NCI-H1092 treated with DMSO at 0.1 percent for 48 hours (cell line): ENCODE measurements around the gene AP3D1.

Experiments
- DNase-seq: peaks from one replicate; lab custom pipeline; 2025; lab: John Stamatoyannopoulos, UW

The AP3D1 gene

DNA sequence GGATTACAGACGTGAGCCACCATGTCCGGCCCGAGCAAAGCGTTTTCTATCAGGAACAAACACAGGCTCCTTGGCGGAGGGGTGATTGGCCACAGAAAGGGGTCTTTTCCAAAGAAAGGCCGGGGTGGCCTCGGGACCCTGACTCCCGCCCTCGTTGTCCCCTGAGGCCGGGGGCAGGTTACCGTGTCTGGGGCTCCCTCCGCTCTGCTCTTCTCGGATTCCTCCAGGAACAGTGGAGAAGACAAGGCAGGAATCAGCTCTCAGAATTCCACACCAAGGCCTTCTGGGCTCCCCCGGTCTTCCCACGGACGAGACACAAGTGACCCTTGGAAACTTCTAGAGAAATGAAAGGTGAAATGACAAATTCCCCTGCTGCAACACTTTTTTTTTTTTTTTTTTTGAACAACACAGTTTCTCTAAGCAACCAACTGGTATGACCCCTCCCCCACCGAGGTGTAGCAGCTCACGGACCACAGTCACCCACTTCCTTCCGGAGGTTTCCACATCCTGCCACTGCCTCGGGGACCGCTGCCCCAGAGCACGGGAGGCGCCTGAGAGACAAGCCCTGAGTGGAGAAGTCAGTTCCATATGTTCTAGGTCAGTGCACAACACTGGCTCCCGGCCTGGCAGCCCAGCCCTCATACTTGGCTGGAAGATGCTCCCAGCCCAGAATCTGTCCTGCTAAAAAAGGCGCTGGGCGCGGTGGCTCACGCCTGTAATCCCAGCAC, 66.2 kb downstream of the AP3D1 start:
- no peak for DNase-seq

DNA sequence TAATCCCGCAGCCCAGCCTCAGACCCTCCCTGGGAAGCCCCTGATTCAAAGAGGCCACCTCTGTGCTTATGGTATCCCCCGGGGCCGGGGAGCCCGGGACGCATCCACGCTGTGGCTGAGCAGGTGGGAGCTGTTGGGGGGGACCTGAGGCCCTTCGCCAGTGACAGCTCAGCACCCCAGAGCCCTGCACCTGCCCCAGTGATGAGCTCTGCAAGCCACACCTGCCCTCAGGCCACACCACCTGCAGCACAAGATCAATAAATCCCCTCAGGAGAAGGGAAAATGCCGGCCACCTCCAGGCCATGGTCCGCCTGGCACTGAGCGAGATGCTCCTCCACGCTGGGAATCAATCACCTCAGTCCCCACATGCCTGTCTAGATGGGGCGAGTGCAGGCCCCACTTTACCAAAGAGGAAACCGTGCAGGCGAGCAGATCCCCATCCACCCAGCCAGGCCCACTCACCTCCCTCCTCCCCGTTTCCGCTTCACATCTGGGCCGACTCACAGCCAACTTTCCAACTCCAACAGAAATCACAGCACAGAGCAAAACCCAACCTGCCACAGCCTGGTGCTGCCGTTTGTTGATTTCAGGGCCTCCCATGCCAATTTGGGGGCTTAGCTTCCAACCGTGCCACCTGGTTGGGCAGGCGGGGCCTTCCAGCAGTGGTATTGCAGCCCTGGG, 68.1 kb downstream of the AP3D1 start:
- DNase-seq = no peak

DNA sequence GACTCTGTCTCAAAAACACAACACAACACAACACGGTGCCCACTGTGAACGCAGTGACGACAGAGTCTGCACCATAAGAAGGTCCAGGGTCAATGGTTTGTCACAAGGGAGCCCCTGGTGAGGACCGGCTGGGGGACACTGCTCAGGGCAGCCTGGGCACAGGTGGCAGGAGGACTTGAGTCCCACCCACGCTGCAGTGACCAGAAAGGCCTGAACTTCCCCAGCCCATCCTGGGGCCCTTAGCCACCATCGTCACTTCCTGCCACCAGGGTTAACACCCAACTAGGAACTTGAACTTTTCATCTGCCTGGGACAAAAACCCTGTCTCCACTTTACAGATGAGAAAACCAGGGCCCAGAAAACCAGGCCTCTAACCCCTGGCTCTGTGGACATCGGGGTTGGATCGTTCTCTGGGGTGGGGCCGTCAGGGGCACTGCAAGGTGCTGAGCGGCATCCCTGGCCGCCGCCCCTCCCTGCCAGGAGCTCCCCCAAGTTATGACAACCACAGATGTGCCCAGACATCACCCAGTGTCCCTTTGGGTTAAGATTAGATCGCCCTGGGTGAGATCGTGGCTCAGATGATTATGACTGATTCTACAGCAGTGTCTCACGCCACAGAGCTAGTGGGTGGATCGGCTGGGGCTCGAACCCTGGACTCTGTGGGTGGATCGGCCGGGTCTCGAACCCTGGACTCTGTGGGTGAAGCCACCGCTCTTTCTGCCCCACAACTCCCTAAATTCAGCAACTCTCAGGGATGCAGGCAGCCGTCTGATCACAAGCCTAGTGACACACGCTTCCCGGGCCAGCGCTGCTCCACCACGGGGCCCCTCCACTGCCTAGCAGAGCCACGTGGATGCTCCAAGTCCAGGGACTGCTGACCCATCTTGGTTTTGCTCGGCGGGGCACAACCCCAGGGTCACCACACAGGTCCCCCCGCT, 69.2 kb downstream of the AP3D1 start:
- no peak for DNase-seq

DNA sequence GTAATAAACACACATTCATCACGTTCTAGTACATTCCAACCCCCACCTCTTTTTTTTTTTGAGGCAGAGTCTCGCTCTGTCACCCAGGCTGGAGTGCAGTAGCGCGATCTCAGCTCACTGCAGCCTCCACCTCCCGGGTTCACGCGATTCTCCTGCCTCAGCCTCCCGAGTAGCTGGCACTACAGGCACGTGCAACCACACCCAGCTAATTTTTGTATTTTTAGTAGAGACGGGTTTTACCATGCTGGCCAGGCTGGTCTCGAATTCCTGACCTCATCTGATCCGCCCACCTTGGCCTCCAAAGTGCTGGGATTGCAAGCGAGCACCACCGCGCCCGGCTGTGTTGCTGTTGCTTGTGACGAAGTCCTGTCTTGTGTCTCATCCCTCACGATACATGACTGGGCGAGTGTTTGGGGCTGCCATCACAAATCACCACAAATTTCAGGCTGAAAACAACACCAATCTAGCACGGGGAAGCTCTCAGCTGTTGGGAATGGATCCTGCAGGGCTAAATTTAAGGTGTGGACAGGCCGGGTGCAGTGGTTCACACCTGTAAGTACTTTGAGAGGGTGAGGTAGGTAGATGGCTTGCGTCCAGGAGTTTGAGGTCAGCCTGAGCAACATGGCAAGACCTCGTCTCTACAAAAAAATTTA, 70.9 kb downstream of the AP3D1 start:
- DNase-seq = no peak

DNA sequence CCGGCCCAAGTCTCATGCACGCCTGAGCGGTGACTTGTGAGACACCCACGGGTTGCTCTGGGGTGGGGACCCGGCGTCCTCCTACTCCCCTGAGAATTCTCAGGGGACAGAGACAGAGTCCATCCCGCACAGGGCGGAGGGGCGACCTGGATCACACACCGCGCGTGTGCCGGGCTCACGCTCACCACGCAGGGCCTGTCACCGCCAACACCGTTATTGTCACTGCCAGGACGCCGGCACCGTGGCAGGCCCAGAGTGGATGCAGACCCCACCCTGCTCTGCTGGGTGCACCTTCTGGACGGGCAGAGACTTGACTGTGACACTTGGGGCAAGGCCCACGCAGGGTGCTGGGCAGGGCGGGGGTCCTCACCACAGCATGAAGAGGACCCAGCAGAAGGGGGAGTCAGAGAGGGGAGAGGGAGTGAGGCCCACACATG, 71.5 kb downstream of the AP3D1 start:
- DNase-seq = no peak

DNA sequence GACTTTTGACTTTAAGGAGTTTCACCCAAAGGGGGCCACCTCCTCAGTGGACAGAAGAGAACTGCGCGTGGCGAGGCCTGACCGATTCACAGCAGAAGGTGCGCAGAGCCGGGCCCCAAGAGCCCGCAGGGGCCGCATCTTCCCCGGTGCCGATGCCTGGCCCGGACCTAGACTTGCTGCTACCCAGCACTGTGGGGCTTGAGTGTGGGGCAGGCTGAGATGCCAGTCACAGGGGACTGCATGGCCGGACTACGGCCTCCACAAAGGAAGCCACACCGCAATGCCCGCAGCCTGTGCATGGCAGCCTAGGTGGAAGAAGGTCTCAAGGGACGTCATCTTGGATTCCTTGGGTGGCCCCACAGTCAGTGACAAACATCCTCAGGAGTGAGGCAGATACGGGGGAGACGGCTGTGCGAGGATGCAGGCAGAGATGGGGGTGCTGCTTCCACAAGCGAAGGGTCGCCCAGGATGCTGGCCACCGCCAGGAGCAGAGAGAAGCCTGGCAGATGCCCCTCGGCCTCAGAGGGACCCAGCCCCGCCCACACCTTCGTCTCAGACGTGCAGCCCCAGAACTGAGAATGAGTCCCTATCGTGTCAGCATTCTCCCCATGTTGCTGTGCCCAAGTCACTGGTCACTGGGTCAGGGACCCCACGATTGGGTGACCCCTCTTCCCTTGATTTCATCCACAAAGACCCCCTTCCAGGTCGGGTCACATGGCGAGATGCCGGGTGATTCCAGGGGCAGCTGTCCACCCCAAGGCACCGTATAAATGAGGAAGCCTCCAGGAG, 72.1 kb downstream of the AP3D1 start:
- no peak for DNase-seq

DNA sequence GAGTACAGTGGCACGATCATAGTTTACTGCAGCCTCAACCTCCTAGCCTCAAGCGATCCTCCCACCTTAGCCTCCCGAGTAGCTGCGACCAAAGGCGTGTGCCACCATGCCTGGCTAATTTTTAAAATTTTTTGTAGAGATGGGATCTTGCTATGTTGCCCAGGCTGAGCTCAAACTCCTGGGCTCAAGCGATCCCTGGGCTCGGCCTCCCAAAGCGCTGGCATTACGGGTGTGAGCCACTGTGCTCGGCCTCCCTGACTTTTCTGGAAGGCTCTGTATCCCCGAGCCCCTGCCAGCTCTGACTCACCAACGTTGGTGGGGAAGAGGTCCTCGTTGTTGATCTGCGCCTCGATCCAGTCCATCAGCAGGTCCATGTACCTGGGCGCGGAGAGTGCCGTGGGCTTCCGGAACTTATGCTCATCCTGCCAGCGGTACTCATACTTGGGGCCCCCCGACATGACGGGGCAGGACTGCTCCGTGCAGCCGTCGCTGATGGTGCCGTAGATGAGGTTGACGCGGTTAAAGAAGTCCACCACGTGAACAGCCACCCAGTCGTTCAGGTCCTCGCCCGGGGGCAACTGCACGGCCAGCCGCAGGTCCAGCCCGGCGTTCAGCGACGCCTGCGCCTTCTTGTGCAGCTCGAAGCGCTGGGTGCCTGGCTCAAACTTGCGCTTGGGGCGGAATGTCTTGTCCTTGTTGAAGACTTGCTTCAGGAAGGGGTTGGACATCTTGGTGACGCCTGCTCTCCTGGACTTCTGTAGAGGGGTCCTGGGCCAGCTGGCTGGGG, 73.3 kb downstream of the AP3D1 start:
- no peak for DNase-seq

DNA sequence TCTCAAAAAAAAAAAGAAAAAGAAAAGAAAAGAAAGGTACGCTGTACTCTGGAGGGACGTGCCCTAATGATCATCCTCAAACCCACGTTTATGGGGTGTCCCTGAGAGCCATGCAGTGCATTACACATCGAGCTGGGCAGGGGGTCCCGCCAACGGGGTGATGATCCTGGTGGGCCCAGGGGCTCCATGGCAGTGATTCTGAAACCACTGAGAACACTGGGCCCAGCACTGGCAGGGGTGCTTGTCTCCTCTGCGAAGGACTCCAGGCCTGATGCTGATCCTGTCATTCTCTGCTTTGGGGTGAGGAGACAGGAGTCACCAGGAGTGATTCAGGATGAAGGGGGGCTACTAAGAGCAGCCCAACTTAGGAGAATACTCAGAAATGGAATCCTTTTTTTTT, 74.0 kb downstream of the AP3D1 start:
- DNase-seq = no peak

DNA sequence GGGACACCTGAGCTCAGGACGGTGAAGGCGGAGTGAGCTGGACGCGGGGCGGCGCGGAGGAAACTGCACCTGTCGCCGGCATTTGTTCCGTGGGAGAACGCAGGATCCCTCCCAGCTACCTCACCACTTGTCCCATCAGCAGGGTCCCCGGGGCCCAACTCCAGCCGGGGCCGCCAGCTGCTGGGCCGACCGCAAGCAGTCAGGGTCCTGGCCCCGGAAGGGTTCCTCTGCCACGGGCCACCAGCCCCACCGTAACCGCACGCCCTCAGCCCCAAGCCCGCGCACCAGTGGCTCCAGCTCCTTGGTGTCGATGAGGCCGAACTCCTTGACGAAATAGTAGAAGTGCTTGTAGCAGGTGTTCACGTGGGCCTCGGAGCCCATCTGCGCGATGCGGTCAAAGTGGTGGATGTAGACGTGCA, 74.8 kb downstream of the AP3D1 start:
- DNase-seq = no peak

DNA sequence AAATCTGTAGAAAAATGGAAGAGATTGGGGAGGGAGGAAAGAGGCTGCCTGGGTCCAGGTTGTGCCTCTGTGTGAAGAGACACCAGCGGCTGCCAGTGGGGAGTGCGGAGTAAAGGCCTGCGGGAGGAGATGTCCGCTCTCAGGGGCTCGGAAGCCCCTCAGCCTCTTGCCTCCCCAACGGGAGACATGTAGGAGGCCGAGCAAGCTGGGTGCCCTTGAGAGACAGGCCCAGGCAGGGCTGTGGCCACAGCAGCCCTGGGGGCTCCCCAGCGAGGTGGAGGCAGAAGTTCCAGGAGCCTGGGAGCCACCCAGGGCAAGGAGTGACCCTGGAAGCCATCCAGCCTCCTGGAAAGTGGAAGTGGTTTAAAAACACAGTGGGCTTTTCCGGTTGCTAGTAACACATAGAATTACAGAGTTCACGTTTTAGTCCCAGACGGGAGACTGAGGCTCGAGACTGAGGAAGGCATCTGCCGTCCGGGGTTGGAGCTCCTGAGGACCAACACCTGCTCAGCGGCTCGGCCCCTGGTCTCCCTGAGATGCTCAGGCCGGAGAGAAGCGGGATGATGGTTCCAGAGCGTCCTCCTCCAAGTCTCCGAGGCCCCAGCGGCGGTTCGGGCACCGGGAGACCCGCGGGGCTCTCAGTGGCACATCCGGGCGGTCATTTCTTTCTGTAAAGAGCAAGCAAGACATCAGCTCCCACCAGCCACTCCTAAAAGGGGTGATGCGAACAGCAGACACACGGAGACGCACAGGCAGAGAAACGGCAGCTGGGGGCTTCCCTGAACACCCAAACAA, 78.4 kb downstream of the AP3D1 start:
- no peak for DNase-seq

DNA sequence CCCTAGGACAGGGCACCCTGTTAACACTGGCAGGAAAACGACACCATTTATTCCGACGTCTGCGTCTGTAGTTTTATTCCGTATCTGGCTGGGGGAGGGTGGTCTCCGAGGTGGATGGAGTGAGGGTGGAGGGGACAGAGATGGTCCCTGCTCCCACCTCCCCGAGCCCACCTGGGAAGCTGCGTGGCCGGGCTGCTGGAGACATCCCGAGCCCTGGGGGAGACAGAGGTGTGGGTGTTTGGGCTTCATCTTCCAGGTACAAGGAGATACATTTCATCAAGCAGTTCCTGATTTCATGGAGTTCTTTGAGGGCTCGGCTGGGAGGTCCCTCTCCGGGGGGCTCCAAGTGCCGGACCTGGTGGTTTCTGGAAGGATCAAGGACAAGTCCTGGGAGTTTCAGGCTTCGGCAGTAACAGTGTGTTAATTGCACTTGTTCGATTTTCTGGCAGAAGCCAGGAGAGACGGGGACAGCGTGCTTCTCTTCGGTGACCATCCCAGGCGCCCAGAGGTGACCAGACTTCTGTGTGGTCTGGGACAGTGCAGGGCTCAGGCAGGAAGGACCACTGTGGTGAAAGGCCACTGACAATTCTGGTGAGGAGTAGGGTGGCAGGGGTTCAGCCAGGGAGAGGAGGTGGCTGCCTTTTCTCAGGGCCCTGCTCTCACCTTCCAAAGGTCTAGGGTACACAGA, 80.2 kb downstream of the AP3D1 start:
- no peak for DNase-seq

DNA sequence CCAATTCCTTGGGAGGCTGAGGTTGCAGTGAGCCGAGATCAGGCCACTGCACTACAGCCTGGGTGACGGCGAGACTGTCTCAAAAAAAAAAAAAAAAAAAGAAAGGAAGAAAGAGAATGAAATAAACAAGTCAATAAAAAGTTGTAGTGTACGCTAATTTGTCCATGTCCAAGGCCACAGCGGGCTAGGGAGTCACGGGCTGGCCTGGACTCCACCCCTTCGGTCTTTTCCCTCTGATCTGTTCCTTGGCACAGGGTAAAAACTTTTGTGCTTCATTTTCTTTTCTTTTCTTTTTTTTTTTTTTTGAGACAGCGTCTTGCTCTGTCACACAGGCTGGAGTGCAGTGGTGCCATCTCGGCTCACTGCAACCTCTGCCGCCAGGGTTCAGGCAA, 80.9 kb downstream of the AP3D1 start:
- DNase-seq = no peak

DNA sequence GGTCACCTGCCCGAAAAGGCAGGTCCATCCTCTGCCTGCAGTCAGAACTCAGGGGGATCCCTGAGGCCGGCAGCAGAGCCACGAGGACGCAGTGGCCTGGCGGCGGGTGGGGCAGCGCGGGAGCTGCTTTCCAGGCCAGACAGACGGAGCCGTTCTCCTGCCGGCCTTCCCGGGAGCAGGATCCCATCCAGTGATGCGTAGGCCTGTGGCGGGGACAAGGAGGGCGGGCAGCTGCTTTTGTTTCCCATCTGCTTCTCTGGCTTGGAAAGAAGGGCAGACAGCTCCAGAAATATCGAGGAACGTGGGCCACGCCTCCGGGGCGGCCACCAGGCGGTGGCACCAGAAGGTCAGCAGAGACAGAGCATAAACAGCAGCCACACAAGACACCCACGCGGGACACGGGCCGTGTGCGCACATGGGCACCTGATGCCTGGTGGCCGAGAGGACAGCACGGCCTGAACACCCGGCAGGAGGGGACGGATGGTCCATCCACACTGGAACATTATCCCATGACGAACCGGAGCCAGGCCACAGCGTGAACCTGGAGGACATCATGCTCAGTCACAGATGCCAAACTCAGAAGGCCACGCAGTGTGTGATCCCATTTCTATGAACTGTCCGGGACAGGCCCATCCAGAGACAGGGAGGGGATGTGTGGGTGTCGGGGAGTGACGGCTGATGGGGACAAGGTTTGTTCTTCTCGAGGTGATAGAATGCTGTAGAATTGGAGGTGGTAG, 86.4 kb downstream of the AP3D1 start:
- no peak for DNase-seq

DNA sequence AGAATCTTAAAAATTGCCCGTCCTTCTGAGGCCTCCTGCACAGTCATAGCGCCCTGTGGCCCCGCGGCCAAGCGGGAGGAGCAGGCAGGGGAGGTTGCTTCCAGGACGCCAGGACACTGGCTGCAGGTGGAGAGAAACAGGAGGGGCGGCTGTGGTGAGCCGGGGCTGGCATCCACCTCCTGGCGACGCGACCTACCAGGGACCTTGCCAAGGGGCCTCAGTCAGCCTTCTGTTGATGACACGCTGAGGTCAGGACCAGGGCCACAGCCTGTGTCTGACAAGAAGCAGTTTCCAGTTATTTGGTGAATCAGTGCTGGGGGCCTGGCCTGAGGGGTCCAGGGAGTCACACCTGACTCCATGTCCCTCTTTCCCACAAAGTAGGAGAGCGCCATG, 87.0 kb downstream of the AP3D1 start:
- no peak for DNase-seq

DNA sequence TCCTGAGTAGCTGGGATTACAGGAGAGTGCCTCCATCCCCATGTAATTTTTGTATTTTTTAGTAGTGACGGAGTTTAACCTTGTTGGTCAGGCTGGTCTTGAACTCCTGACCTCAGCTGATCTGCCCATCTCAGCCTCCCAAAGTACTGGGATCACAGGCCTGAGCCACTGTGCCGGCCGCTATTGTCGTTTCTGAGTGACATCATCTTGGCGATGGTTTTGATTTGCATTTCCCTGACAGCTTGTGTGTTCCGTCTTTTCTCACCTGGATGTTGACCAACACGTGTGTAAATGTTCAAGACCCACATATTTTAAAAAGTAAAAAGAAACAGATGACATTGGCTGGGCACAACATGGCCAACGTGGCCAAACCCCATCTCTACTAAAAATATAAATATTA, 87.5 kb downstream of the AP3D1 start:
- no peak for DNase-seq

DNA sequence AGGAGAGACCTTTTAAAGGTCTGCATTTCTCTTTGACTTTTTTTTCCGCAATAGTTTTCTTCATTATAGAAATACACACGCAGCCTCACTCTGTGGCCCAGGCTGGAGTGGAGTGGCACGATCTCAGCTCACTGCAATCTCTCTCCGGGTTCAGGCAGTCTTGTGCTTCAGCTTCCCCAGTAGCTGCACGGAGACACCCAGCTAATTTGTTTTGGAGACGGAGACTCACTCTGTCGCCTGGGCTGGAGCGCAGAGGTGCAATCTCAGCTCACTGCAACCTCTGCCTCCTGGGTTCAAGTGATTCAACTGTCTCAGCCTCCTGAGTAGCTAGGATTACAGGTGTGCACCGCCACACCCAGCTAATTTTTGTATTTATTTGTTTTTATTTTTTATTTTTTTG, 88.6 kb downstream of the AP3D1 start:
- no peak for DNase-seq

DNA sequence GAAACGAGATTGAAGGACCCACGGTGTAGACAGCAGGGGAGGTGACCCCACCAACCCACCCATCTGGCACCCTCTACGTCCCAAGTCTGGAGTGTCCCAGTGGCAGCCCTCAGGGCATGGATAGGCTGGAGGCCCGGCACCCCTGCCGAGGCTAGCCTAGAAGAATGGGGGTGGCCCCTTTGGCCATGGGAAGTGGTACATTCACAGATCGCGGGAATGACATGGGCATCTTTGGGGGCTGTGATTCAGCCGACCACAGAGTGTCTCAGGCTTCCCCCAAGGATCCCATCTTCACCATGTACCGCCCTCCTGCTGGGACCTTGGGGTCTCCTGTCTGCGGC, 89.0 kb downstream of the AP3D1 start:
- no peak for DNase-seq
